CD4-positive, alpha-beta T cell (primary cell): Measurements from ENCODE around the gene FAM174C. TPM values are rescaled to one million over a fixed set of nuclear protein-coding genes. Genes with fewer than 3 reads are reported as not detected.
A peak's percentile ranks its signal among the peaks of the same experiment; 100 is the strongest.

Source experiments
- ATAC-seq: fragments of 200-7000 bp; cut with Tn5 transposase; one replicate; pipeline ENCODE4 v1.10.0; 2022; ENCODE audit warnings: mild to moderate bottlenecking; ENCODE audit not compliant: poor library complexity
- CTCF ChIA-PET: fragments of 350-600 bp; sonication (Branson Sonifier 250); formaldehyde crosslinking; loops from one replicate; lab custom pipeline; 2021; ENCODE audit warnings: antibody characterized with exemption, inconsistent platforms; lab: Charles Lee
- POLR2A ChIA-PET: fragments of 350-600 bp; sonication (Branson Sonifier 250); formaldehyde crosslinking; loops from one replicate; lab custom pipeline; 2021; ENCODE audit warnings: antibody characterized with exemption, inconsistent platforms; lab: Charles Lee
- DNase-seq, 14 experiments: peaks; one replicate each; pipeline ENCODE4 v3.0.0-alpha.2; 2013 to 2020; ENCODE audit warnings: mixed read lengths in 2 of 14
- H3K27ac ChIP-seq, 2 donors: one replicate each; pipeline versions ENCODE4 v1.5.1 to v1.7.0; 2013; ENCODE audit warnings: low read length in 2 of 2, low read depth in 1 of 2, mild to moderate bottlenecking in 1 of 2
- H3K27me3 ChIP-seq, 2 experiments: 1 replicate in 1 of 2; 2 replicates in 1 of 2; pipeline versions ENCODE4 v1.6.1 to v1.7.0; 2013; ENCODE audit warnings: low read length in 2 of 2, control low read depth in 1 of 2, mild to moderate bottlenecking in 1 of 2, moderate library complexity in 1 of 2; ENCODE audit not compliant: insufficient read depth in 2 of 2, control insufficient read depth in 1 of 2
- H3K36me3 ChIP-seq: one replicate; pipeline ENCODE4 v1.6.1; 2013; ENCODE audit warnings: low read length, control low read depth; ENCODE audit not compliant: insufficient read depth
- H3K4me1 ChIP-seq: one replicate; pipeline ENCODE4 v1.6.1; 2013; ENCODE audit warnings: low read length, control low read depth; ENCODE audit not compliant: insufficient read depth
- H3K4me3 ChIP-seq: one replicate; pipeline ENCODE4 v1.5.1; 2013; ENCODE audit warnings: mild to moderate bottlenecking, low read length, moderate library complexity
- H3K9me3 ChIP-seq, 2 experiments: 1 replicate in 1 of 2; 2 replicates in 1 of 2; pipeline versions ENCODE4 v1.6.1 to v1.7.0; 2013; ENCODE audit warnings: low read length in 2 of 2, mild to moderate bottlenecking in 2 of 2, control low read depth in 1 of 2, moderate library complexity in 1 of 2; ENCODE audit not compliant: control insufficient read depth in 1 of 2, insufficient read depth in 1 of 2
- H3K27ac Mint-ChIP-seq: one replicate; pipeline ENCODE4 v1.8.0; 2020; ENCODE audit warnings: mixed read lengths
- H3K27me3 Mint-ChIP-seq: one replicate; pipeline ENCODE4 v1.8.0; 2021; ENCODE audit warnings: mixed read lengths
- H3K36me3 Mint-ChIP-seq: one replicate; pipeline ENCODE4 v1.8.0; 2021; ENCODE audit warnings: low read depth, mixed read lengths
- H3K4me1 Mint-ChIP-seq: one replicate; pipeline ENCODE4 v1.8.0; 2021; ENCODE audit warnings: low read depth, mixed read lengths
- H3K4me3 Mint-ChIP-seq: one replicate; pipeline ENCODE4 v1.8.0; 2020; ENCODE audit warnings: mild to moderate bottlenecking, mixed read lengths
- H3K9me3 Mint-ChIP-seq: one replicate; pipeline ENCODE4 v1.8.0; 2020; ENCODE audit warnings: mixed read lengths
- intact Hi-C, 2 experiments: fragments of 100-400 bp; cut with DNase I in 1 of 2; cut with micrococcal nuclease in 1 of 2; formaldehyde crosslinking; loops; one replicate each; pipeline versions ENCODE4 v1.15.1 to v1.9.0; 2023 to 2025; cut with DNase I, micrococcal nuclease
- total RNA-seq, 174 experiments: library from RNA in 2 of 174; stranded (reverse) in 2 of 174; gene quantifications; one replicate each; pipeline ENCODE4 v1.2.3 and lab custom pipeline; 2021 to 2026
- TF ChIP-seq, protein P1 (sequence below): fragments of 200-600 bp; IDR thresholded peaks from one replicate; pipeline ENCODE4 v1.8.0; 2022; ENCODE audit warnings: antibody characterized with exemption, mild to moderate bottlenecking

FAM174C gene
- total RNA-seq, 2 experiments from 2014 or later, result 32.0 to 38.3 TPM

DNA sequence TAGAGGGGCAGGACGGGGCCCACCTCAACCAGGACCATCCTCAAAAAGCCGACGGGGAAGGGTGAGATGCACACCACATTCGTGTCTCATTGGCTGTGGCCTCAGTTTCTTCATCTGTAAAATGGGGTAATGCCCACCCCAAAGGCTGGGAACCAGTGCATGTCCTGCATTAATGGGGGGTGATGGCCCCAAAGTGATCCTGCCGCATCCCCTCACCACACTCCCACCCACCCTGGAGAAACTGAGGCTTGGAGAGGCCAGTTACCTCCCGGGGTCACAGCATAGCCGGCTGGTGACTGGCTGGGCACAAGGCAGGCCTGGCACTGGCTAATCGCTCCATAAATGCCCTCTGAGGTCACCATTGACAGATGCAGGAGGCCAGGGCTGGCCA lies 27.6 kb upstream of the FAM174C start:
- peaks cover 54% of the 10 kb centered on the region for H3K4me1 ChIP-seq
- TF ChIP-seq, protein P1, sequence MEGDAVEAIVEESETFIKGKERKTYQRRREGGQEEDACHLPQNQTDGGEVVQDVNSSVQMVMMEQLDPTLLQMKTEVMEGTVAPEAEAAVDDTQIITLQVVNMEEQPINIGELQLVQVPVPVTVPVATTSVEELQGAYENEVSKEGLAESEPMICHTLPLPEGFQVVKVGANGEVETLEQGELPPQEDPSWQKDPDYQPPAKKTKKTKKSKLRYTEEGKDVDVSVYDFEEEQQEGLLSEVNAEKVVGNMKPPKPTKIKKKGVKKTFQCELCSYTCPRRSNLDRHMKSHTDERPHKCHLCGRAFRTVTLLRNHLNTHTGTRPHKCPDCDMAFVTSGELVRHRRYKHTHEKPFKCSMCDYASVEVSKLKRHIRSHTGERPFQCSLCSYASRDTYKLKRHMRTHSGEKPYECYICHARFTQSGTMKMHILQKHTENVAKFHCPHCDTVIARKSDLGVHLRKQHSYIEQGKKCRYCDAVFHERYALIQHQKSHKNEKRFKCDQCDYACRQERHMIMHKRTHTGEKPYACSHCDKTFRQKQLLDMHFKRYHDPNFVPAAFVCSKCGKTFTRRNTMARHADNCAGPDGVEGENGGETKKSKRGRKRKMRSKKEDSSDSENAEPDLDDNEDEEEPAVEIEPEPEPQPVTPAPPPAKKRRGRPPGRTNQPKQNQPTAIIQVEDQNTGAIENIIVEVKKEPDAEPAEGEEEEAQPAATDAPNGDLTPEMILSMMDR, result no peak
- Mint-ChIP-seq H3K27ac (peak overlapping the region; percentile 56), H3K27me3 (no peaks in the 10 kb centered on the region), H3K4me3 (no peak overlapping the region), H3K36me3 (peaks cover 16% of the 10 kb centered on the region), H3K9me3 (no peaks in the 10 kb centered on the region), H3K4me1 (peaks cover 11% of the 10 kb centered on the region)
- no peaks in the 10 kb centered on the region for H3K27me3 ChIP-seq
- ChIA-PET POLR2A (interaction anchor here (0.7 to 7.9 kb wide), 2 partner anchors 10 to 19 kb away, joined by 3 to 476 read pairs; partner anchors contain the start of gene CIRBP), CTCF (interaction anchor here (1.2 kb wide), 1 partner anchor 19 kb away, joined by 8 read pairs; no protein-coding TSS in a partner anchor)
- H3K36me3 ChIP-seq, result peaks cover 17% of the 10 kb centered on the region
- H3K9me3 ChIP-seq, result no peaks in the 10 kb centered on the region
- peak overlapping the region; percentile 59 to 72 for H3K27ac ChIP-seq
- intact Hi-C loops, result loop anchor here in 1 of 2 experiments (10.0 kb wide), 2 partner anchors 223 to 453 kb away; partner anchors contain the start of genes CNN2, PTBP1, RNU6-2 and TMEM259
- DNase-seq (no peak), ATAC-seq (no peak)
- H3K4me3 ChIP-seq, result peak overlapping the region; percentile 59

DNA sequence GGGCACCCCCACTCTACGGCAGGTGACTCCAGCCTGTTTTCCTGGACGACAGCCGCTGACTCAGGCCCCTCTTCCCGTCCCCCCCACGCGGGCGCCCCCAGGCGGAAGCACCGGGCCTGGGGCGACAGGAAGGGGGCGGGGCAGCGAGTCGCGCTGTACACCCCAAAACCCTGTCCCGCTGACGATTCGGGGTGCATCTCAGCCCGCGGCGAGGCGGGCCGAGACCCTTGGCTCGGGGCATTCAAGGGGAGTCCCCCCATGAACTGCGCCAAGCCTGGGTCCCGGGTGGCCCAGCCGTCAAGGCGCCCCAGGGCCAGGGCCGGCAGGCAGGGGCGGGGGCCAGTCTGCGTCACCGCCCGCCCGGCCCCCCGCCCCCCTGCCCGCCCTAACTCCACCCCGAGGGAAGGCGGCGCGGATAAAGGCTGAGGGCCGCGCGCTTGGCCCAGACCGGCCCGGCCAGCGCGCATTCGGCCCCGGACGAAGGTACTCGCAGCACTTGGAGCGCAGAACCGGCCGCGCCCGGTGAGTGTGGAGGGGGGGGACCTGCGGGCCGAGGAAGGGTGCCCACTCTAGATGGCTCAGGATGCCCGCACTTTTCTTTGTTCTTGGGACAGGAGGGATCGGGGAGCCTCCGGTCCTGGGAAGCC lies 27.1 kb upstream of the FAM174C start, which contains the start of gene MIDN:
Gene MIDN (plus strand): TSS at position 445 of the 647 bp plus-strand sequence. CDS start 1,714 bp downstream, outside the sequence.
- TF ChIP-seq, protein P1, result no peak
- POLR2A ChIA-PET, result interaction anchor here (0.6 to 2.3 kb wide), 4 partner anchors 13 to 211 kb away, joined by 3 to 57 read pairs (median 13); partner anchors contain the start of gene CIRBP

DNA sequence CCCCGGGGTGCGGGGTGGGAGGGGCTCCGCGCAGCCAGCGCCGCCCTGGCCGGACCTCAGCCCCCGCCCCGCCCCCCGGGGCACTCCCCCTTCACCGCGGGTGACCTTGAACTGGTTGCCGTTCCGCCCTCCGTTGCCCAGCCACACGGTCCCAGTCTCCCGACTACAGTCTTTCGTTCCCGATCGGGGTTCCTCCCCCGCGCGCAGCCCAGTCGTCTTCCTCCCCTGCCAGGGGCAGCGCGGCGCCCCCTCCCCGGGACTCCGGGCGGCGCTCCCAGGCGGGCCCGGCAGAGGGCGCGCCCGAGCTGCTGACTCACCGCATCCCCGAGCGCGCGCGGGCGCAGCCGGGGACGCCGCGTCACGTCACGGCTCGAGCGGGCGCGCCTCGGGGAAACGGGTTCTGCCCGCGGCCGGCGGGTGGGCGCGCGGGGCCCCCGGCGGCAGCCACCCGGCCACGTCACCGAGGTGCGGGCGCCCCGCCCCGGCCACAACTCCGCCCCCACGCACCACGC lies 26.5 kb upstream of the FAM174C start:
- ATAC-seq (peak; percentile 21), DNase-seq (peak; percentile 70 to 95 (median 82))
- H3K27ac Mint-ChIP-seq, result peak overlapping the region; percentile 92
- Histone ChIP-seq H3K9me3 (no peaks in the 10 kb centered on the region), H3K4me3 (peak overlapping the region; percentile 59), H3K27ac (peak overlapping the region; percentile 77 to 81), H3K36me3 (peaks cover 21% of the 10 kb centered on the region), H3K4me1 (peaks cover 55% of the 10 kb centered on the region), H3K27me3 (no peaks in the 10 kb centered on the region)
- TF ChIP-seq, protein P1, result peak; percentile 62
- ChIA-PET CTCF (interaction anchor here (0.7 to 1.1 kb wide), 5 partner anchors 13 to 28 kb away, joined by 3 to 12 read pairs (median 4); no protein-coding TSS in a partner anchor), POLR2A (interaction anchor here (0.6 to 2.3 kb wide), 4 partner anchors 12 to 211 kb away, joined by 3 to 57 read pairs (median 13); partner anchors contain the start of gene CIRBP)
- intact Hi-C loops, result loop anchor here (1.0 to 10.0 kb wide), 5 partner anchors 10 to 454 kb away; partner anchors contain the start of genes CNN2 (in 1 of the 2), PTBP1 (in 1 of the 2), RNU6-2 (in 1 of the 2) and TMEM259 (in 1 of the 2)
- H3K27me3 Mint-ChIP-seq, result no peaks in the 10 kb centered on the region
- peaks cover 23% of the 10 kb centered on the region for H3K36me3 Mint-ChIP-seq
- no peaks in the 10 kb centered on the region for H3K9me3 Mint-ChIP-seq
- H3K4me3 Mint-ChIP-seq, result peak overlapping the region; percentile 75
- peaks cover 11% of the 10 kb centered on the region for H3K4me1 Mint-ChIP-seq

More for the DNA sequence above, 27.1 kb upstream of the FAM174C start, which contains the start of gene MIDN:
- intact Hi-C loops, result loop anchor here in 1 of 2 experiments (10.0 kb wide), 2 partner anchors 223 to 453 kb away; partner anchors contain the start of genes CNN2, PTBP1, RNU6-2 and TMEM259
- no peaks in the 10 kb centered on the region for H3K27me3 ChIP-seq
- no peaks in the 10 kb centered on the region for H3K9me3 Mint-ChIP-seq
- DNase-seq, result peak in 12 of 14 experiments; percentile 51 to 88 (median 70)
- H3K27ac Mint-ChIP-seq, result peak within 1 kb of the TSS; percentile 92
- H3K4me3 Mint-ChIP-seq, result peak within 1 kb of the TSS; percentile 75
- no peak for ATAC-seq
- peak within 1 kb of the TSS; percentile 77 to 81 for H3K27ac ChIP-seq
- no peaks in the 10 kb centered on the region for H3K27me3 Mint-ChIP-seq
- H3K4me1 Mint-ChIP-seq, result peaks cover 8% of the 10 kb centered on the region
- H3K4me1 ChIP-seq, result peaks cover 54% of the 10 kb centered on the region
- H3K36me3 Mint-ChIP-seq, result peaks cover 18% of the 10 kb centered on the region
- H3K9me3 ChIP-seq, result no peaks in the 10 kb centered on the region
- H3K4me3 ChIP-seq, result peak within 1 kb of the TSS; percentile 59
- peaks cover 17% of the 10 kb centered on the region for H3K36me3 ChIP-seq
- CTCF ChIA-PET, result interaction anchor here (1.0 to 1.1 kb wide), 3 partner anchors 19 to 23 kb away, joined by 3 to 12 read pairs (median 4); no protein-coding TSS in a partner anchor
